SK-N-SH (cell line): ENCODE results near the gene KRTAP5-3. TPM values are rescaled to one million over a fixed set of nuclear protein-coding genes. Genes with fewer than 3 reads are reported as not detected.

Experiments
- CTCF ChIA-PET: fragments of 300-600, 350-600 bp; formaldehyde crosslinking; extraction: SDS; loops from one replicate; lab custom pipeline; 2021; lab: Yijun Ruan, JAX
- POLR2A ChIA-PET: fragments of 350-600 bp; sonication (Branson Sonifier 250); formaldehyde crosslinking; extraction: SDS; loops from one replicate; lab custom pipeline; 2020; ENCODE audit warnings: antibody characterized with exemption, inconsistent platforms; lab: Yijun Ruan, JAX
- DNase-seq: peaks from one replicate; pipeline ENCODE4 v3.0.0; 2012
- H2AFZ ChIP-seq: fragments of 200-600 bp; sonication (generic); 2 replicates; pipeline ENCODE4 v1.8.1; 2016; ENCODE audit warnings: antibody characterized with exemption, mild to moderate bottlenecking, low read depth
- H3F3A ChIP-seq: fragments of 200-600 bp; sonication (generic); replicated peaks from 2 replicates; pipeline ENCODE3; 2016; ENCODE audit warnings: antibody characterized with exemption, mild to moderate bottlenecking; ENCODE audit not compliant: insufficient read depth
- H3K27ac ChIP-seq, 2 experiments: fragments of 200-500 bp in 1 of 2; fragments of 200-600 bp in 1 of 2; sonication (Bioruptor generic) in 1 of 2; sonication (generic), shearing (Covaris generic) in 1 of 2; 2 replicates each; pipeline versions ENCODE4 v1.5.1 to v1.6.1; 2014 to 2016; ENCODE audit warnings: low read depth in 2 of 2, inconsistent platforms in 1 of 2, low read length in 1 of 2, mild to moderate bottlenecking in 1 of 2, mixed read lengths in 1 of 2
- H3K27me3 ChIP-seq: fragments of 200-600 bp; sonication (generic), shearing (Covaris generic); 2 replicates; pipeline ENCODE4 v1.6.1; 2016; ENCODE audit warnings: mixed run types; ENCODE audit not compliant: insufficient read depth
- H3K36me3 ChIP-seq, 2 experiments: fragments of 200-500 bp in 1 of 2; fragments of 200-600 bp in 1 of 2; sonication (Bioruptor generic) in 1 of 2; sonication (generic) in 1 of 2; replicated peaks in 1 of 2; 2 replicates each; pipeline versions ENCODE3 to v1.5.1; 2014 to 2016; ENCODE audit warnings: low read length in 1 of 2, mild to moderate bottlenecking in 1 of 2; ENCODE audit not compliant: insufficient read depth in 2 of 2, control insufficient read depth in 1 of 2
- H3K4me1 ChIP-seq, 2 experiments: fragments of 200-500 bp in 1 of 2; fragments of 200-600 bp in 1 of 2; sonication (Bioruptor generic) in 1 of 2; sonication (generic), shearing (Covaris generic) in 1 of 2; 2 replicates each; pipeline versions ENCODE4 v1.5.1 to v1.6.1; 2014 to 2016; ENCODE audit warnings: low read depth in 1 of 2, low read length in 1 of 2, mixed run types in 1 of 2; ENCODE audit not compliant: insufficient read depth in 2 of 2, control insufficient read depth in 1 of 2
- H3K4me2 ChIP-seq: fragments of 200-600 bp; sonication (generic), shearing (Covaris generic); 2 replicates; pipeline ENCODE4 v1.6.1; 2017; ENCODE audit warnings: mixed run types
- H3K4me3 ChIP-seq, 2 experiments: fragments of 200-500 bp in 1 of 2; fragments of 200-600 bp in 1 of 2; sonication (Bioruptor generic) in 1 of 2; sonication (generic), shearing (Covaris generic) in 1 of 2; 2 replicates each; pipeline versions ENCODE4 v1.5.1 to v1.8.1; 2014 to 2016; ENCODE audit warnings: low read depth in 2 of 2, inconsistent platforms in 1 of 2, low read length in 1 of 2, mild to moderate bottlenecking in 1 of 2, mixed read lengths in 1 of 2, moderate library complexity in 1 of 2
- H3K79me2 ChIP-seq: fragments of 200-600 bp; sonication (generic); 2 replicates; pipeline ENCODE4 v1.8.1; 2017; ENCODE audit warnings: mild to moderate bottlenecking; ENCODE audit not compliant: insufficient read depth
- H3K9ac ChIP-seq: fragments of 200-600 bp; sonication (generic); 2 replicates; pipeline ENCODE4 v1.6.1; 2017; ENCODE audit warnings: mixed run types
- H3K9me2 ChIP-seq: fragments of 200-600 bp; sonication (generic); 2 replicates; pipeline ENCODE4 v1.6.1; 2017; ENCODE audit warnings: mixed run types
- H3K9me3 ChIP-seq: fragments of 200-600 bp; sonication (generic); 2 replicates; pipeline ENCODE4 v1.6.1; 2017; ENCODE audit warnings: mixed run types, mild to moderate bottlenecking, moderate library complexity
- H4K20me1 ChIP-seq: fragments of 200-600 bp; sonication (generic); 2 replicates; pipeline ENCODE4 v1.6.1; 2017; ENCODE audit warnings: mild to moderate bottlenecking, mixed run types; ENCODE audit not compliant: insufficient read depth
- EP300 ChIP-seq, 2 experiments: IDR thresholded peaks; 2 replicates each; pipeline versions ENCODE4 v1.4.0 to v1.6.1; 2012; ENCODE audit warnings: borderline replicate concordance in 1 of 2, low read depth in 1 of 2, low read length in 1 of 2
- EZH2phosphoT487 ChIP-seq: fragments of 200-600 bp; sonication (generic); IDR thresholded peaks from 2 replicates; pipeline ENCODE4 v1.6.1; 2017; ENCODE audit warnings: low read depth, mixed run types, mild to moderate bottlenecking, antibody characterized with exemption, moderate library complexity, borderline replicate concordance
- FOXJ3 ChIP-seq: sonication (generic); formaldehyde crosslinking; IDR thresholded peaks from 2 replicates; pipeline ENCODE4 v1.5.1; 2020; ENCODE audit warnings: mild to moderate bottlenecking, missing genetic modification reagents
- IRF3 ChIP-seq: fragments of 150-350 bp; IDR thresholded peaks from 2 replicates; pipeline ENCODE4 v1.6.1; 2016; ENCODE audit warnings: mild to moderate bottlenecking, low read depth, low read length
- MEF2A ChIP-seq: IDR thresholded peaks from 2 replicates; pipeline ENCODE4 v1.4.0; 2012; ENCODE audit warnings: low read depth, borderline replicate concordance
- MXI1 ChIP-seq: IDR thresholded peaks from 2 replicates; pipeline ENCODE4 v1.6.1; 2012; ENCODE audit warnings: mild to moderate bottlenecking, low read depth, low read length, improper control_type of control experiment
- NRF1 ChIP-seq: IDR thresholded peaks from 2 replicates; pipeline ENCODE4 v1.6.1; 2012; ENCODE audit warnings: low read depth, mild to moderate bottlenecking, low read length
- POLR2AphosphoS5 ChIP-seq: IDR thresholded peaks from 2 replicates; pipeline ENCODE4 v1.6.1; 2012; ENCODE audit warnings: low read depth, low read length
- RXRA ChIP-seq: IDR thresholded peaks from 2 replicates; pipeline ENCODE4 v1.4.0; 2012; ENCODE audit warnings: low read depth, mild to moderate bottlenecking, borderline replicate concordance
- SIN3A ChIP-seq: IDR thresholded peaks from 2 replicates; pipeline ENCODE4 v1.6.1; 2012; ENCODE audit warnings: low read depth, mild to moderate bottlenecking, low read length, moderate library complexity, borderline replicate concordance
- SMC3 ChIP-seq: IDR thresholded peaks from 2 replicates; pipeline ENCODE4 v1.6.1; 2012; ENCODE audit warnings: low read depth, low read length, improper control_type of control experiment
- USF1 ChIP-seq: IDR thresholded peaks from 2 replicates; pipeline ENCODE4 v1.4.0; 2012; ENCODE audit warnings: low read depth, borderline replicate concordance
- USF2 ChIP-seq: fragments of 150-350 bp; IDR thresholded peaks from 2 replicates; pipeline ENCODE4 v1.6.1; 2017; ENCODE audit warnings: antibody characterized with exemption, low read length, low read depth, borderline replicate concordance
- ZBTB33 ChIP-seq: IDR thresholded peaks from 2 replicates; pipeline ENCODE4 v1.4.0; 2012; ENCODE audit warnings: low read depth, borderline replicate concordance
- WGBS: methylation state at CpG from one replicate; pipeline ENCODE4 v1.1.6; 2017; ENCODE audit warnings: low lambda C conversion rate; 5-methylcytosine and 5-hydroxymethylcytosine counted together
- polyA plus RNA-seq, 3 experiments: library from polyadenylated mRNA; depleted of rRNA; stranded (reverse); fragments of >200 nt; gene quantifications; 2 replicates each; pipeline ENCODE4 v1.2.3, GENCODE V29; 2012

The KRTAP5-3 gene
- polyA plus RNA-seq, 1 of the 3 experiments (the other 2 are of a cell fraction), result not detected

- no peaks in the 10 kb centered on the region for H3K36me3 ChIP-seq
- no peak overlapping the region for H3K4me3 ChIP-seq
- 74% methylated on average over 19 of the region's 19 CpGs for WGBS
- no peak for DNase-seq
- CTCF ChIA-PET, result interaction anchor here (1.2 to 4.9 kb wide), 3 partner anchors 9 to 515 kb away, joined by 4 to 49 read pairs (median 8); partner anchors contain the start of gene KRTAP5-5
- H3K4me2 ChIP-seq, result no peak overlapping the region
- H3K9me3 ChIP-seq, result no peaks in the 10 kb centered on the region
- peaks cover 13% of the 10 kb centered on the region; the same call in 1 of the 2 replicates for H3K27me3 ChIP-seq
- POLR2A ChIA-PET, result no interaction called here
- no peak overlapping the region for H3K27ac ChIP-seq
- no peak overlapping the region for H3K9ac ChIP-seq
- H3K79me2 ChIP-seq, result no peaks in the 10 kb centered on the region
- TF ChIP-seq MEF2A (no peak), USF2 (no peak), POLR2AphosphoS5 (no peak), FOXJ3 (CRISPR knock-in tag) (no peak), NRF1 (no peak), MXI1 (no peak), IRF3 (no peak), SMC3 (no peak), ZBTB33 (no peak), EP300 (IDR thresholded peaks at IDR 0.05; ENCODE audit: borderline replicate concordance in 1 of 2, low read depth in 1 of 2, low read length in 1 of 2) (no peak), SIN3A (no peak), EZH2phosphoT487 (no peak), RXRA (no peak), USF1 (no peak)
- TF ChIP-seq, all 33 proteins: peak for 0
- Histone ChIP-seq H3K9me2 (no peaks in the 10 kb centered on the region), H4K20me1 (no peaks in the 10 kb centered on the region), H2AFZ (no peak overlapping the region), H3K4me1 (peaks cover 0 to 25% of the 10 kb centered on the region in 2 experiments; a peak in 1 of 4 replicates), H3F3A (no peaks in the 10 kb centered on the region)
Observed at GRCh38 chr11:1636291-1636950, 28.2 kb upstream of the KRTAP5-3 start.
